Measurements from ENCODE around the gene POLD4. TPM values are rescaled to one million over a fixed set of nuclear protein-coding genes. Genes with fewer than 3 reads are reported as not detected.
A peak's percentile ranks its signal among the peaks of the same experiment; 100 is the strongest.

The POLD4 gene
- total RNA-seq, 4 donors from 2014 or later = 65.7 to 87.3 (median 74.4) TPM

- H3K9me3 ChIP-seq = no peaks in the 10 kb centered on the region
- H3K36me3 ChIP-seq = no peaks in the 10 kb centered on the region
- TF ChIP-seq EP300 (IDR thresholded peaks at IDR 0.05) (no peak), CTCF (IDR thresholded peaks at IDR 0.05) (no peak), POLR2A (IDR thresholded peaks at IDR 0.05) (no peak), POLR2AphosphoS5 (IDR thresholded peaks at IDR 0.05) (no peak)
- H3K4me3 ChIP-seq = peak overlapping the region in 1 of 2 donors; percentile 94
- WGBS, 2 donors (ENCODE audit: low coverage in 1 of 2) = 0 to 40% methylated on average over 1 of the region's 9 CpGs
- H3K27ac ChIP-seq = peak overlapping the region; percentile 87 to 99 (median 99)
- H3K4me1 ChIP-seq = peaks cover 0 to 61% (median 36%) of the 10 kb centered on the region in 3 donors
- ATAC-seq = no peak
- no peaks in the 10 kb centered on the region for H3K27me3 ChIP-seq
Measured at GRCh38 chr11:67374571-67375281, 21.4 kb upstream of the POLD4 start.

GRCh38 chr11:67373648-67374570 lies 20.6 kb upstream of the POLD4 start:
- Histone ChIP-seq H3K27me3 (no peaks in the 10 kb centered on the region), H3K36me3 (no peaks in the 10 kb centered on the region), H3K4me3 (peak overlapping the region; percentile 82 to 94), H3K27ac (peak overlapping the region; percentile 87 to 99 (median 99)), H3K4me1 (peaks cover 0 to 65% (median 40%) of the 10 kb centered on the region in 3 donors), H3K9me3 (no peaks in the 10 kb centered on the region)
- ATAC-seq = peak; percentile 74
- peak; percentile 95 for TF ChIP-seq POLR2AphosphoS5 (IDR thresholded peaks at IDR 0.05)
- TF ChIP-seq CTCF (IDR thresholded peaks at IDR 0.05) = peak in 3 of 4 experiments; percentile 61 to 76 (median 69)
- peak; percentile 35 to 62 for TF ChIP-seq POLR2A (IDR thresholded peaks at IDR 0.05)
- no peak for TF ChIP-seq EP300 (IDR thresholded peaks at IDR 0.05)
- WGBS, 2 donors (ENCODE audit: low coverage in 1 of 2) = 0% methylated on average over 2 of the region's 40 CpGs; no CpG with 5 or more reads in 1 of the 2 donors

- peaks cover 0 to 72% (median 42%) of the 10 kb centered on the region in 3 donors for H3K4me1 ChIP-seq
- ATAC-seq = peak; percentile 64
- WGBS, 2 donors (ENCODE audit: low coverage in 1 of 2) = no CpG with 5 or more reads among the region's 76 CpGs
Measured at GRCh38 chr11:67372993-67373647, 19.8 kb upstream of the POLD4 start, which contains the start of gene CLCF1. CLCF1 (minus strand) TSS chr11:67373598; CDS start chr11:67373539, 59 bp downstream.

More at GRCh38 chr11:67372993-67373647, 19.8 kb upstream of the POLD4 start, which contains the start of gene CLCF1:
- peak within 1 kb of the TSS; percentile 82 to 94 for H3K4me3 ChIP-seq
- peak in 2 of 4 experiments; percentile 3 to 8 for TF ChIP-seq CTCF (IDR thresholded peaks at IDR 0.05)
- TF ChIP-seq EP300 (IDR thresholded peaks at IDR 0.05) = no peak
- TF ChIP-seq POLR2AphosphoS5 (IDR thresholded peaks at IDR 0.05) = no peak
- TF ChIP-seq POLR2A (IDR thresholded peaks at IDR 0.05) = peak; percentile 17 to 37
- no peaks in the 10 kb centered on the region for H3K36me3 ChIP-seq
- H3K9me3 ChIP-seq = no peaks in the 10 kb centered on the region
- peak within 1 kb of the TSS; percentile 87 to 99 (median 99) for H3K27ac ChIP-seq
- no peaks in the 10 kb centered on the region for H3K27me3 ChIP-seq
